WTC11 (cell line): ENCODE measurements around the gene DARS1. TPM values are rescaled to one million over a fixed set of nuclear protein-coding genes. Genes with fewer than 3 reads are reported as not detected.

Source experiments
- ATAC-seq: fragments of 200-7000 bp; cut with Tn5 transposase; 2 replicates; pipeline ENCODE4 v1.10.0; 2021; ENCODE audit warnings: mild to moderate bottlenecking, moderate library complexity
- CTCF ChIA-PET: fragments of 300-600 bp; sonication (Branson Sonifier 250); formaldehyde crosslinking; loops from one replicate; lab custom pipeline; 2021; ENCODE audit warnings: antibody characterized with exemption; lab: Charles Lee
- POLR2A ChIA-PET: fragments of 350-600 bp; sonication (Branson Sonifier 250); formaldehyde crosslinking; loops from one replicate; lab custom pipeline; 2021; ENCODE audit warnings: antibody characterized with exemption; lab: Charles Lee
- DNase-seq: peaks from one replicate; pipeline ENCODE4 v3.0.0; 2021; ENCODE audit warnings: low spot score
- H3K27ac Mint-ChIP-seq: 2 replicates; pipeline ENCODE4 v1.8.0; 2021; ENCODE audit warnings: mixed read lengths
- H3K27me3 Mint-ChIP-seq: 2 replicates; pipeline ENCODE4 v1.8.0; 2021; ENCODE audit warnings: low read depth, mild to moderate bottlenecking, moderate library complexity, mixed read lengths
- H3K36me3 Mint-ChIP-seq: 2 replicates; pipeline ENCODE4 v1.8.0; 2021; ENCODE audit warnings: mixed read lengths
- H3K4me1 Mint-ChIP-seq: 2 replicates; pipeline ENCODE4 v1.8.0; 2022; ENCODE audit warnings: mixed read lengths
- H3K4me3 Mint-ChIP-seq: 2 replicates; pipeline ENCODE4 v1.8.0; 2021; ENCODE audit warnings: mild to moderate bottlenecking, moderate library complexity, mixed read lengths
- H3K9me3 Mint-ChIP-seq: 2 replicates; pipeline ENCODE4 v1.8.0; 2021; ENCODE audit warnings: mixed read lengths
- ARID4B ChIP-seq: sonication (generic); formaldehyde crosslinking; IDR thresholded peaks from 2 replicates; pipeline ENCODE4 v1.8.0; 2023; ENCODE audit warnings: missing genetic modification reagents, mild to moderate bottlenecking, borderline replicate concordance
- CDX4 ChIP-seq: fragments of 250-450 bp; sonication (Bioruptor Pico); IDR thresholded peaks from 2 replicates; pipeline ENCODE4 v1.9.0; 2021; ENCODE audit warnings: moderate library complexity, mild to moderate bottlenecking, inconsistent platforms, borderline replicate concordance
- CREB1 ChIP-seq: sonication (generic); formaldehyde crosslinking; IDR thresholded peaks from 2 replicates; pipeline ENCODE4 v1.8.0; 2023; ENCODE audit warnings: mild to moderate bottlenecking, missing genetic modification reagents
- CTCF ChIP-seq: fragments of 200-600 bp; IDR thresholded peaks from 2 replicates; pipeline ENCODE4 v1.8.0; 2022; ENCODE audit warnings: antibody characterized with exemption
- EMX1 ChIP-seq: fragments of 250-450 bp; sonication (Bioruptor Pico); IDR thresholded peaks from 2 replicates; pipeline ENCODE4 v1.8.0; 2021; ENCODE audit warnings: mild to moderate bottlenecking
- GABPB1 ChIP-seq: sonication (generic); formaldehyde crosslinking; IDR thresholded peaks from 2 replicates; pipeline ENCODE4 v1.8.1; 2023; ENCODE audit warnings: mild to moderate bottlenecking, missing genetic modification reagents
- HMGXB4 ChIP-seq: sonication (generic); formaldehyde crosslinking; IDR thresholded peaks from 2 replicates; pipeline ENCODE4 v1.8.1; 2023; ENCODE audit warnings: mild to moderate bottlenecking, moderate library complexity, missing genetic modification reagents
- NFATC4 ChIP-seq: fragments of 250-450 bp; sonication (Bioruptor Pico); IDR thresholded peaks from 2 replicates; pipeline ENCODE4 v1.9.0; 2021; ENCODE audit warnings: mild to moderate bottlenecking
- SMAD3 ChIP-seq: sonication (generic); formaldehyde crosslinking; IDR thresholded peaks from 2 replicates; pipeline ENCODE4 v1.8.0; 2022; ENCODE audit warnings: missing genetic modification reagents, mild to moderate bottlenecking, borderline replicate concordance
- SOX15 ChIP-seq: fragments of 250-450 bp; sonication (Bioruptor Pico); IDR thresholded peaks from 2 replicates; pipeline ENCODE4 v1.9.0; 2021; ENCODE audit warnings: mild to moderate bottlenecking
- STAT6 ChIP-seq: sonication (generic); formaldehyde crosslinking; conservative IDR thresholded peaks from 2 replicates; pipeline ENCODE4 v1.8.1; 2023; ENCODE audit warnings: mild to moderate bottlenecking, low read depth, missing genetic modification reagents, moderate library complexity
- TP53 ChIP-seq: sonication (generic); formaldehyde crosslinking; IDR thresholded peaks from 2 replicates; pipeline ENCODE4 v1.8.1; 2023; ENCODE audit warnings: mild to moderate bottlenecking, missing genetic modification reagents
- USF1 ChIP-seq: sonication (generic); formaldehyde crosslinking; IDR thresholded peaks from 2 replicates; pipeline ENCODE4 v1.8.0; 2022; ENCODE audit warnings: mild to moderate bottlenecking, missing genetic modification reagents
- ZBTB21 ChIP-seq: sonication (generic); formaldehyde crosslinking; IDR thresholded peaks from 2 replicates; pipeline ENCODE4 v1.8.1; 2023; ENCODE audit warnings: mild to moderate bottlenecking, missing genetic modification reagents, borderline replicate concordance
- ZMAT4 ChIP-seq: fragments of 250-450 bp; sonication (Bioruptor Pico); IDR thresholded peaks from 2 replicates; pipeline ENCODE4 v1.9.0; 2021; ENCODE audit warnings: mild to moderate bottlenecking
- ZNF121 ChIP-seq: sonication (generic); formaldehyde crosslinking; IDR thresholded peaks from 2 replicates; pipeline ENCODE4 v1.8.0; 2023; ENCODE audit warnings: missing genetic modification reagents
- ZNF423 ChIP-seq: fragments of 250-450 bp; sonication (Bioruptor Pico); IDR thresholded peaks from 2 replicates; pipeline ENCODE4 v2.1.2; 2022; ENCODE audit warnings: mild to moderate bottlenecking, moderate library complexity
- ZNF532 ChIP-seq: fragments of 250-450 bp; sonication (Bioruptor Pico); IDR thresholded peaks from 2 replicates; pipeline ENCODE4 v1.9.0; 2021; ENCODE audit warnings: mild to moderate bottlenecking, borderline replicate concordance
- ZSCAN18 ChIP-seq: fragments of 250-450 bp; sonication (Bioruptor Pico); IDR thresholded peaks from 2 replicates; pipeline ENCODE4 v2.1.2; 2022; ENCODE audit warnings: mild to moderate bottlenecking, moderate library complexity
- total RNA-seq: library from RNA; stranded (reverse); gene quantifications from 3 replicates; pipeline ENCODE4 v1.2.3, GENCODE V29; 2021

The DARS1 gene
- total RNA-seq, 1 experiment from 2014 or later, result 80.9 TPM

GRCh38 chr2:135952891-135953290 lies 32.5 kb downstream of the DARS1 start:
- ATAC-seq, result no peak
- TF ChIP-seq USF1 (no peak), ARID4B (no peak), GABPB1 (CRISPR knock-in tag) (no peak), EMX1 (CRISPR knock-in tag) (no peak), SOX15 (CRISPR knock-in tag) (no peak), CTCF (no peak), ZMAT4 (CRISPR knock-in tag) (no peak), SMAD3 (CRISPR knock-in tag) (no peak), CDX4 (CRISPR knock-in tag) (no peak), STAT6 (no peak), ZNF532 (CRISPR knock-in tag) (no peak), NFATC4 (CRISPR knock-in tag) (no peak), ZNF121 (CRISPR knock-in tag) (no peak), ZSCAN18 (CRISPR knock-in tag) (no peak), ZNF423 (CRISPR knock-in tag) (no peak), CREB1 (CRISPR knock-in tag) (no peak), TP53 (CRISPR knock-in tag) (no peak), HMGXB4 (CRISPR knock-in tag) (no peak), ZBTB21 (CRISPR knock-in tag) (no peak)
- ChIA-PET POLR2A (no interaction called here), CTCF (no interaction called here)
- no peak overlapping the region for H3K27ac Mint-ChIP-seq
- peaks cover 24% of the 10 kb centered on the region for H3K36me3 Mint-ChIP-seq
- peaks cover 9% of the 10 kb centered on the region; the same call in 1 of the 2 replicates for H3K9me3 Mint-ChIP-seq
- no peak for DNase-seq
- H3K4me3 Mint-ChIP-seq, result no peak overlapping the region
- peaks cover 15% of the 10 kb centered on the region for H3K4me1 Mint-ChIP-seq
- no peaks in the 10 kb centered on the region for H3K27me3 Mint-ChIP-seq
